Endodermal cell (in vitro differentiated cells): ENCODE data around the gene KCNK13. TPM values are rescaled to one million over a fixed set of nuclear protein-coding genes. Genes with fewer than 3 reads are reported as not detected.

Experiments used
- DNase-seq: peaks from one replicate; pipeline ENCODE4 v3.0.0-alpha.2; 2017
- H3K27ac ChIP-seq: 2 replicates; pipeline ENCODE4 v1.5.1; 2013; ENCODE audit warnings: mild to moderate bottlenecking, low read depth, low read length, moderate library complexity
- H3K27me3 ChIP-seq: 2 replicates; pipeline ENCODE4 v1.6.1; 2013; ENCODE audit warnings: mild to moderate bottlenecking, low read length, moderate library complexity; ENCODE audit not compliant: insufficient read depth, control insufficient read depth, poor library complexity, severe bottlenecking
- H3K36me3 ChIP-seq: 2 replicates; pipeline ENCODE4 v1.7.0; 2013; ENCODE audit warnings: mild to moderate bottlenecking, low read length, moderate library complexity; ENCODE audit not compliant: control insufficient read depth, insufficient read depth
- H3K4me1 ChIP-seq: one replicate; pipeline ENCODE4 v1.7.0; 2013; ENCODE audit warnings: low read length; ENCODE audit not compliant: control insufficient read depth, insufficient read depth
- H3K4me3 ChIP-seq: 2 replicates; pipeline ENCODE4 v1.5.1; 2013; ENCODE audit warnings: mild to moderate bottlenecking, low read length, moderate library complexity
- H3K9ac ChIP-seq: 2 replicates; pipeline ENCODE4 v1.6.1; 2013; ENCODE audit warnings: mild to moderate bottlenecking, low read length, moderate library complexity; ENCODE audit not compliant: poor library complexity, severe bottlenecking; ENCODE audit errors: extremely low read depth
- H3K9me3 ChIP-seq: 2 replicates; pipeline ENCODE4 v1.6.1; 2013; ENCODE audit warnings: mild to moderate bottlenecking, low read length, moderate library complexity; ENCODE audit not compliant: control insufficient read depth
- H3K27ac Mint-ChIP-seq: 2 replicates; pipeline ENCODE4 v1.8.0; 2020; ENCODE audit warnings: mixed read lengths
- H3K27me3 Mint-ChIP-seq: 2 replicates; pipeline ENCODE4 v1.8.0; 2021; ENCODE audit warnings: mild to moderate bottlenecking, mixed read lengths; ENCODE audit not compliant: insufficient read depth
- H3K36me3 Mint-ChIP-seq: 2 replicates; pipeline ENCODE4 v1.8.0; 2020; ENCODE audit warnings: low read depth, mixed read lengths
- H3K4me1 Mint-ChIP-seq: 2 replicates; pipeline ENCODE4 v1.8.0; 2020; ENCODE audit warnings: mixed read lengths
- H3K4me3 Mint-ChIP-seq: 2 replicates; pipeline ENCODE4 v1.8.0; 2020; ENCODE audit warnings: mild to moderate bottlenecking, moderate library complexity, mixed read lengths
- H3K9me3 Mint-ChIP-seq: 2 replicates; pipeline ENCODE4 v1.8.0; 2020; ENCODE audit warnings: mild to moderate bottlenecking, mixed read lengths
- CTCF ChIP-seq: fragments of 200-600 bp; sonication (generic); conservative IDR thresholded peaks from 2 replicates; pipeline ENCODE4 v1.5.0; 2021; ENCODE audit warnings: antibody characterized with exemption, mild to moderate bottlenecking
- whole genome bisulfite sequencing, 2 experiments: methylation state at CpG; one replicate each; pipeline versions ENCODE4 v1.1.5 to v1.1.7; 2013; ENCODE audit warnings: missing lambda C conversion rate in 2 of 2, mixed read lengths in 1 of 2; ENCODE audit not compliant: insufficient coverage in 1 of 2, insufficient read length in 1 of 2; 5-methylcytosine and 5-hydroxymethylcytosine counted together
- total RNA-seq, 2 donors: library from RNA; stranded (reverse); fragmentation: NEBNext Ultra II Directional in 1 of 2; extraction: Animal tissue kit (Norgen Biotek cat#: 25700) in 1 of 2; gene quantifications; 2 replicates in 1 of 2; 3 replicates in 1 of 2; pipeline ENCODE4 v1.2.1, GENCODE V29; 2021

KCNK13 gene
- total RNA-seq, 2 donors from 2014 or later: 0.58 to 1.3 TPM

DNA sequence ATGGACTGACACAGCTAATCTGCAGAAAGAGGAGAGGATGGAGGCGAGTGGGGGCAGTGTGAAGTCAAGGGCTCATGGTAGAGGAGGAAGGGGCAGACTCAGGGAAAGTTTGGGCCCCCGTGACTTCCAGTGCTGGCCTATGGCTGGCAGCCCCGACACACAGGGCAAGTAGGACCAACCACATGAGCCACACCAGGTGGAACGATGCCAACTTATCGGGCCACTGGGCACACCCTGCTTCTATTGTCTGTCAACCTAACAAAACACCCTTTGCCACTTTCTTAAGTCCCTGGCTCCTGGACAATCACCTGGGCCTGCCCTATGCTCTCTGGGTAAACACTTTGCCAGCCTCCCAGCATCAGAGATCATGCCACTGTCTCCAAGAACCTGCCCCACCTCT is 129.4 kb downstream of the KCNK13 start:
- Histone ChIP-seq H3K4me1 (no peaks in the 10 kb centered on the region), H3K36me3 (no peaks in the 10 kb centered on the region), H3K9me3 (no peaks in the 10 kb centered on the region), H3K4me3 (no peak overlapping the region), H3K9ac (no peak overlapping the region), H3K27me3 (no peaks in the 10 kb centered on the region), H3K27ac (no peak overlapping the region)
- Mint-ChIP-seq H3K27me3 (peaks cover 4% of the 10 kb centered on the region), H3K4me3 (no peak overlapping the region), H3K36me3 (no peaks in the 10 kb centered on the region), H3K4me1 (peaks cover 18% of the 10 kb centered on the region), H3K9me3 (peaks cover 7% of the 10 kb centered on the region), H3K27ac (no peak overlapping the region)
- no peak for TF ChIP-seq CTCF
- DNase-seq: no peak
- 56 to 77% methylated on average over 3 to 5 of the region's 5 CpGs for WGBS, 2 experiments

GRCh38 chr14:90191585-90191984 is 129.8 kb downstream of the KCNK13 start:
- Histone ChIP-seq H3K27me3 (no peaks in the 10 kb centered on the region), H3K36me3 (no peaks in the 10 kb centered on the region), H3K9me3 (no peaks in the 10 kb centered on the region), H3K4me3 (no peak overlapping the region), H3K9ac (no peak overlapping the region), H3K4me1 (no peaks in the 10 kb centered on the region), H3K27ac (no peak overlapping the region)
- peaks cover 7% of the 10 kb centered on the region for H3K9me3 Mint-ChIP-seq
- H3K27ac Mint-ChIP-seq: no peak overlapping the region
- no peaks in the 10 kb centered on the region for H3K36me3 Mint-ChIP-seq
- H3K4me3 Mint-ChIP-seq: no peak overlapping the region
- H3K4me1 Mint-ChIP-seq: peaks cover 22% of the 10 kb centered on the region
- DNase-seq: no peak
- TF ChIP-seq CTCF: no peak
- peaks cover 4% of the 10 kb centered on the region for H3K27me3 Mint-ChIP-seq
- 73 to 90% methylated on average over 6 to 7 of the region's 7 CpGs for WGBS, 2 experiments

- no peak overlapping the region for H3K9ac ChIP-seq
- no peaks in the 10 kb centered on the region for H3K27me3 Mint-ChIP-seq
- no peak overlapping the region for H3K4me3 Mint-ChIP-seq
- WGBS, 2 experiments: 52 to 83% methylated on average over 2 to 9 of the region's 9 CpGs
- H3K4me1 ChIP-seq: no peaks in the 10 kb centered on the region
- TF ChIP-seq CTCF: peak; percentile 84
- no peaks in the 10 kb centered on the region for H3K9me3 ChIP-seq
- no peak overlapping the region for H3K27ac ChIP-seq
- peak; percentile 80 for DNase-seq
- no peak overlapping the region for H3K27ac Mint-ChIP-seq
- H3K9me3 Mint-ChIP-seq: no peaks in the 10 kb centered on the region
- no peaks in the 10 kb centered on the region for H3K36me3 Mint-ChIP-seq
- H3K36me3 ChIP-seq: no peaks in the 10 kb centered on the region
- H3K4me1 Mint-ChIP-seq: peaks cover 27% of the 10 kb centered on the region
- peak overlapping the region; percentile 43 for H3K4me3 ChIP-seq
- no peaks in the 10 kb centered on the region for H3K27me3 ChIP-seq
Measured at GRCh38 chr14:90193925-90194324, 132.1 kb downstream of the KCNK13 start.
